Measurements from ENCODE around the gene SLC25A14.

DNA sequence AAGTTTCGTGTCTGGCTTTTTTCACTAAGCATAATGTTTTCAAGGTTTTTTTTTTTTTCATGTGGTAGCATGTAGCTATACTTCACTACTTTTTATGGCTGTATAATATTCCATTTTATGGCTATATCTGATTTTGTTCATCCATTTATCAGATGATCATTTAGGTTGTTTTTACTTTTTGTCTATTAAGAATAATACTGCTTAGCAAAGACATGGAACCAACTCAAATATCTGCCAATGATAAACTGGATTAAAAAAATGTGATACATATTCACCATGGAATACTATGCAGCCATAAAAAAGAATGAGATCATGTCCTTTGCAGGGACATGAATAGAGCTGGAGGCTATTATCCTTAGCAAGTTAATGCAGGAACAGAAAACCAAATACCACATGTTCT, 38.3 kb upstream of the SLC25A14 start:
- TF ChIP-seq, protein P1, sequence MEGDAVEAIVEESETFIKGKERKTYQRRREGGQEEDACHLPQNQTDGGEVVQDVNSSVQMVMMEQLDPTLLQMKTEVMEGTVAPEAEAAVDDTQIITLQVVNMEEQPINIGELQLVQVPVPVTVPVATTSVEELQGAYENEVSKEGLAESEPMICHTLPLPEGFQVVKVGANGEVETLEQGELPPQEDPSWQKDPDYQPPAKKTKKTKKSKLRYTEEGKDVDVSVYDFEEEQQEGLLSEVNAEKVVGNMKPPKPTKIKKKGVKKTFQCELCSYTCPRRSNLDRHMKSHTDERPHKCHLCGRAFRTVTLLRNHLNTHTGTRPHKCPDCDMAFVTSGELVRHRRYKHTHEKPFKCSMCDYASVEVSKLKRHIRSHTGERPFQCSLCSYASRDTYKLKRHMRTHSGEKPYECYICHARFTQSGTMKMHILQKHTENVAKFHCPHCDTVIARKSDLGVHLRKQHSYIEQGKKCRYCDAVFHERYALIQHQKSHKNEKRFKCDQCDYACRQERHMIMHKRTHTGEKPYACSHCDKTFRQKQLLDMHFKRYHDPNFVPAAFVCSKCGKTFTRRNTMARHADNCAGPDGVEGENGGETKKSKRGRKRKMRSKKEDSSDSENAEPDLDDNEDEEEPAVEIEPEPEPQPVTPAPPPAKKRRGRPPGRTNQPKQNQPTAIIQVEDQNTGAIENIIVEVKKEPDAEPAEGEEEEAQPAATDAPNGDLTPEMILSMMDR (IDR thresholded peaks at IDR 0.05): no peak
- no peak for TF ChIP-seq POLR2A (IDR thresholded peaks at IDR 0.05)

All from esophagus squamous epithelium (tissue), 4 donors.